Bone marrow (tissue), 2 donors: ENCODE data around the gene STK32C.

Source experiments
- DNase-seq, 2 donors: peaks; one replicate each; lab custom pipeline; 2025; lab: John Stamatoyannopoulos, UW

The STK32C gene

DNA sequence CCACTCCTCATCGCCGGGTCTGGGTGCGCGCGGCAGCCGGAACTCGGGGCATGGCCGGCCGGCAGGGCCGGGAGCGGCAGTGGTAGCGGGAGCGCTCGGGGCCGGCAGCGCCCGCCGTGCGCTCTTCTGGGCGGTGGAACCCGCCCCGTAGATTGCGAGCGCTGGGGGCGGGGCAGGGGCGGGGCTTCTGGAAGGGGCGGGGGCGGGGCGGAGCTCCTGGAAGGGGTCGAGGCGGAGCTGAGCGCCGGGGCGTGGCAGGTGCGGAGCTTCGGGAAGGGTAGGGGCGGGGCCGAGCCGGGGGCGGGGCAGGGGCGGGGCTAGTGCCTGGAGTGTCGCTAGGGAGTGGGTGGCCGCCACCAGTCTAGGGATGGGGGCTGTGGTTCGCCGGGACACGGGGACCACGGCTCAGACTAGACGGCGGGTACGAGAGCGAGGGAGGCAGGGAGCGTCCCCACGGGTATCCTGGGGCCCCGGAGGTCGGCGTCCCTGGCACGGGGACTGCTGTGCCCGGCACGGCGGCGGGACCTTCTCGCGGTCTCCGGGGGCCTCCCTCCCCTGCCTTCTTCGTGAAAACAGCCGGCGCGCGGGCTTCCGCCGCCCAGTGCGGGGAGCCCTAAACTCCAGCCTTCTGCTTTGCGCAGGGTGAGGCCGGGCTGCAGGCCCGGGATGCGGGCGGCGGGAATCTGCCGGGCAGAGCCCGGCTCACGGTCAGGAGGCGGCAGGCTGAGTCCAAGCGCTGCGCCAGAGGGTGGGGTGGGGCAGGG, at the start of gene STK32C:
Gene STK32C (minus strand): TSS at position 128 of the 764 bp plus-strand sequence. CDS start 117 bp downstream, at position 11.
- peak; percentile 90 to 93 for DNase-seq

DNA sequence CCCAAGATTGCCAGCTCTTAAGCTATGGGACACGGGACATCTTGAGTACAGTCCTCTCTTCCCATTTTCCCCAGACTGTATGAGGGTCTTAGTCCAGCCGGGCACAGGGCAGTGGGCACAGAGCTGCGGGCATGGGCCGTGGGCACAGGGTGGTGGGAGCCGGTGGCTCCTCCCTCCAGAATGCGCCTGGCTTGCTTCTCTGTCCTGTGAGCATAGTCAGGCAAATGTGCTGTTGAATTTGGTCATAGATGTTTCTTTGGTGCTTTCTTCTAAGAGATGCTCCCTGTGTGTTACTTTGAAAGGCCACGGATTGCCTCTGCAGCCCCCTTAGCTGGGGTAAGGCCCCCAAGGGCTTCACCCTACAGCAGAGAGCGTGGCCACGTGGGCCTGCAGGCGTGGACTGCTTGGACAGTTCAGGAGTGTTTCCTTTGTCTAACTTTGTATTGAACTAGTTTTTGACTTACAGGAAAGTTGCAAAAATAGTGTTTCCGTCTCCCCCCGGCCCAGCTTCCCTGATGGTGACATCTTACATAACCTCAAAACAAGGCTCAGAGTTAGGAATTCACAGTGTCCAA, 49.0 kb upstream of the STK32C start:
- no peak for DNase-seq

DNA sequence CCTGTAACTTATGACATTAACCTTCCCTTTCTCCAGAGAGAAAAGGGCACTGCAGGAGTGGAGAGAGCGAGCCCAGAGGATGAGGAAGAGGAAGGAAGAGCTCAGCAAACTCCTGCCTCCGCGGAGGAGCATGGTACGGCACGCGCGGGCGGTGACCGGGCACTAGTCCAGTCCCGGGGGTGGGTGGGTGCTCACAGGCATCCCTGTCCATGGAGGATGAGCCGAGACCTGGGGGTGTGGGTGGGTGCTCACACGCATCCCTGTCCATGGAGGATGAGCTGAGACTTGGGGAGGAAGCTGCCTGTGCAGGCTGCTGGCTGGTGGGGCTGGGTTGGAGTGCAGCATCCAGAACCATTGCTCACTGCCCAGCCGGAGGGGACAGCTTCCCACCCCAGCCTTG, 48.0 kb upstream of the STK32C start:
- no peak for DNase-seq

DNA sequence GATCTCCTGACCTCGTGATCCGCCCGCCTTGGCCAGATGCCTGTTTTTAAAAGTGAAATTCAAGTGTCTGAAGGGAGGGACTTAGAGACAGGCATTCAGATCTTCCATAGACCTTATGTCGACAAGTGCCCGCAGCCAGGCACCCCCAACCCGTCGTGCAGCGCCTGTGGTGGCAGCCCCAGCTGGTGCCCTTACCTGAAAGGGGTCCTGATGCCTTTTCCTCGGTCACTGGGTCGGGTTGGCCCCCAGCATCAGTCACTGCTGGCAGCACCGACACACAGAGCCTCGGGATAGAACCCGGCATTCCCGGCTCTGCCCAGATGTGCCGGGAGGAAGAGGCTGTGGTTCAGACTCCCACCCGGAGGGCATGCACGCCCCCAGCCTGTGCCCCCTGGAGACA, 47.5 kb upstream of the STK32C start:
- no peak for DNase-seq

DNA sequence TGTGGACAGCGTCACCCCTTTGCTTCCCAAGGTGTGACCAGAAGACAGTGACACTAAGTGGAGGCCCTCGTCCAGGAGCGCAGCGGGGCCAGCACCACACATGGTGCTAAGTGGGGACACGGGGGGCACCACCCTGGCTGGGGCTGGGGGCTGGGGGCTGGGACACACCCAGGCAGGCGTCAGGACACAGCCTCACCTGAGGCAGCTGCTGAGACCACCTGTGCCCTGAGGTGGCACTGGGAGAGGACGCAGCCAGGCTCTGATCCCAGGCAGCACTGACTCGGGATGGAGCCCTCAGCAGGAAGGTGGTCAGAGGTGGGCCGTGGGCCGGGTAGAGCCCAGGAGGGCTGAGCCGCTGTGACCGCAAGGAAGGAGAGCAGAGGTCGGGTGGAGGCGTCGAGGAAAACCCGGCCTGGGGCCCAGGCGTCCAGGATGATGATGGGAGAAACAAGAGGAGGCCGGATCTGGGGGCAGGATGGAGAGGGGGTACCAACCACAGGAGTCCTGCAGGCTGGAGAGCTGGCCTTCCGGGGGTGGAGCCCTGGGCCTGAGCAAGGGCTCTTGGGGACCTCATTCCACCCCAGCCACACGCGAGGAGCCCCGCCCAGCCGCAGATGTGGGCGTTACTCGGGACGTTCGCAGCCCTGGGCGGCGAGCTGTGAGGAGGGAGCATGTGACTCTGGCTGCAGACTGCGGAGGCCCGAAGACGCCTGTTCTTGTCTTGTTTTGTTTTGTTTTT, 46.8 kb upstream of the STK32C start:
- no peak for DNase-seq

DNA sequence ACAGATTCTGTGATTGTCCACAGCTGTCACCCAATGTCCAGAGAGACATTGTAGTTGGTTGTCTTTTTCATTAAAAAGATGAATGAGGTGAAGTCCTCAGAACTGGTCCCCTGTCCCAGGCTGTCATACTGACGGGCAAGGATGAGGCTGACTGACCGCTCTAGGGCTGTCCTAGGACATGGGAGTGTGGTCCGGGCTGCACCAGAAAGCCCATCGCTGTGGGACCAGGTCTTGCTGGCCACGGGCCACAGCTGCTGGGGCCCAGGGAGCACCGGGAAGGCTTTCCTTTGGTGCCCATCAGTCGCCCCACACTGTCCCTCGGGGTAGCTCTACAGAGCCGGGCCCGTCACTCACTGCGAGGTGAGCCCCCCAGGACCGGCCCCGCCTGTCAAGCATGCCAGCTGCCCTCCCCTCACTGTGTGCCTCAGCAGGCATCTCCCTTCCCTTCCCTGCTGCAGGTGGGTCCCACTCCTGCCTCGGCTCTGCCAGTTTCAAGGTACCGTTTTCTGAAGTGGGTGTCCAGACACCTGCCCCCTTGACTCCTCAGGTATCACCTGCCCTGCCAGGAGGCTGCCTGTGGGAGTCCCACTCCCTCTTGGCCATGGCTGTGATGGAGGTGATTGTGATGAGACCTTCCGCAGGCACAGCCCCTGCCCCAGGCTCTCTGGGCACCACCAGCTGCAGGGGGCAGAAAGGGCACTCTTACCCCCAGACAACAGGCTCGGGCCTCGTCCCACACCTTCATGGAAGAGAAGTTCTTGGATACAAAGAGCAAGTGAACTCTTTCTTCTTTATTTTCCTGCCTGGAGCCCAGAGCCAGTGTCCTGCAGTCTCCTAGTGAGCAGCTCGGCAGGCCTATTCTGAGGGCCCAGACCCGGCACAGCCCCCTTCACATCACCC, 46.0 kb upstream of the STK32C start:
- DNase-seq = no peak

DNA sequence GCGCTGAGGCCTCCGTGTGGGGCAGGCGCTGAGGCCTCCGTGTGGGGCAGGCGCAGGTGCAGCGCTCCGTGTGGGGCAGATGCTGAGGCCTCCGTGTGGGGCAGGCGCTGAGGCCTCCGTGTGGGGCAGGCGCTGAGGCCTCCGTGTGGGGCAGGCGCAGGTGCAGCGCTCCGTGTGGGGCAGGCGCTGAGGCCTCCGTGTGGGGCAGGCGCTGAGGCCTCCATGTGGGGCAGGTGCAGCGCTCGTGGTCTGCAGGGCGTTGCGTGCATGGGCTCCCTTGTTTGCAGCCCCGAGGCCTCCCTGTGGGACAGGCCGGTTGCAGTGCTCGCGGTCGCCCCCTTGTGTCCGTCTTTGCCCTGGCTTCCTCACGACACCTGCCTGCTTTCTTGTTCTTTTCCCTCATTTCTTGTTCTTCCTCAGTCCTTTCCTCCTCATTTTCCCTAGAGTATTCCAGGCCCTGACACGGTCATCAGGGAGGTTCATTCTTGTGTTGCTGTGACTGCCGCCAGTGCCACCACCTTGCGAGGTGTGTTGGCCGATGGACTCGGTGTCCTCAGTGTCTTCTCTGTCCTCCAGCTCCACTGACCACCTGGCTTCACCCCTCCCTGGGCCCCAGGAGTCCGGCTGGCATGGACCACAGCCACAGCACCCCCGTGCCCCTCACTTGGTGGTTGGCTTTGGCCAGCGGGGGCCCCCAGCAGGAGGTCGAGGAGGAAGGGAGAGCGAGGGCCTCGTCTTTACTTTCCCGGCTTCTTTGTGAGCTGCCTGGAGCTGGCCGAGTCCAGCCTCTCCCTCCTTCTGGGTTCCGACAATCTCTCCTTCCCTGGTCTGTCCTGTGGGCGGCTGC, 44.9 kb upstream of the STK32C start:
- DNase-seq = peak; percentile 36 to 38

DNA sequence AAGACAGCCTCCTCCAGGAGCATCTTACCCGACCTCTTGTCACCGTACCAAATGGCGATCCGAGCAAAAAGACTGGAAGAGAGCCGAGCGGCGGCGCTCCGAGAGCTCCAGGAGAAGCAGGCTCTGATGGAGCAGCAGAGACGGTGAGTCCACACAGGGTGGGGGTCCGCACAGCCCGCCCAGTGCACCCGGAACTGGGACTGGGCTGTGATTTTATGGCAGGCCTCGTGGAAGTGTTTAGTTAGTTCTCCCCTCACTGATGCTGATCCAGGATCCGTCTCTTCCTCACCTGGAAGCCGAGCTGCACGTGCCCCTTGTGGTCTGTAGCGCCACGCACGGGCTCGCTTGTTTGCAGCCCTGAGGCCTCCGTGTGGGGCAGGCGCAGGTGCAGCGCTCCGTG, 43.9 kb upstream of the STK32C start:
- no peak for DNase-seq

DNA sequence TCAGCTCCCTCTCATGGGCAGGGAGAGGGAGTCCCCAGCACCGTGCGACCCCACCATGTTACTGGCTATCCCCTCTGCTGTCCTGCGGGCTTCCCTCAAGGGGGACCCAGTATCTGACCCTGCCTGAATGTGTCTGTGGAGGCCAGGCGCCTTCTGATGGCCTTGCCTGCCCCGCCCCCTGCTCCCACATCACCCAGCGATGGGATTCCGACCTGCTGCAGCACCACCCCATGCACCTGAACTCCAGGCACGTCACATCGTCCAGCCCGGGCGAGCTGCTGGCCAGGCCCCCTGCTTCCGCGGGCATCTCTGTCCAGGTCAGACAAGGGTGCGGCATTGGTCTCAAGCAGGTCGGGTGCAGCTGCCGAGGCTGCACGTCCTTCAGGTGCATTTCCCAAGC, 43.2 kb upstream of the STK32C start:
- DNase-seq = no peak

DNA sequence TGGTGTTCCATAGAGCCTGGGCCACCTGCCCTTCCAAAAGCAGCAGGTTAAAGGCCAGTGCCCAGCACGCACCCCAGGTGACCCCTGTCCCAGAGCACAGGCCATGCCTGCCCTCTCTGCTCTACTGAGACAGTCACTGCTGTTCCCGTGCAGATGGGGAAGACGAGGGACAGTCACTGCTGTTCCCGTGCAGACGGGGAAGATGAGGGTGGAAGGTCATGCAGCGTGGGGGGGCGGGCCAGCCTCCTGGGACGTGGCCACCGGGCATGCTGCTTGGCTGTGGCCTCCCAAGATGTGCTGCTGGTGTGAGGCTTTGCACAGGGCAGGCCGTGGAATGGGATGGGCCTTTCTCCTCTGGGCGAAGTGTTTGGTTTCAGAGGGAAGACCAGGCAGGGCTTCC, 42.6 kb upstream of the STK32C start:
- DNase-seq = no peak

DNA sequence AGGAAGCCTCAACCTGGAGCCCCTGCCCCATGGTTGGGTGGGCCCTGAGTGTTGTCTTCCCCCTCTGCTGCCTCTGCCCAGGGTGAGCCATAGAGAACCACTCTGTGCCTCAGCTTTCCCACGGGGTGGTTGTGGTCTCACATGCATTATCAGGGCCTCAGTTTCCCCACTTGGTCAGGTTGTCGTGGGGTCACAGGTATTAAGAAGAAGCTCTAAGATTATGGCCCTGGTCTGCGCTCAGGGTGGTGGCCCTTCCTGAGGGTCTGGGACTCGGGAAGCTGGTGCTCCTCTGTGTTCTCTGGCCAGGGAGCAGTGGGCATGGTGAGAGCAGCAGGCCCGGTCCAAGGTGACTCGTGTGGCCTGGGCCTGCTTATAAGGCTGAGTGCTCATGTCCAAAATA, 42.0 kb upstream of the STK32C start:
- DNase-seq = no peak

DNA sequence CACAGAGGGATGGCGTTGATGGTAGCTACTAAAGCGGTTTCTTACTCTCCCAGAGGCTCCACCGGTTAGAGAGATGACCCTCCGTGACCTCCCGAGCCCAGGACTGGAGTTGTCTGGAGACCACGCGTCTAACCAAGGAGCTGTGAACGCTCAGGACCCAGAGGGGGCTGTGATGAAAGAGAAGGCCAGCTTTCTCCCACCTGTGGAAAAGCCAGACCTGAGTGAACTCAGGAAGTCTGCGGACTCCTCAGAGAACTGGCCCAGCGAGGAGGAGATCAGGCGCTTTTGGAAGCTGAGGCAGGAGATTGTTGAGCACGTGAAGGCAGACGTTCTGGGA, 40.1 kb upstream of the STK32C start:
- no peak for DNase-seq

DNA sequence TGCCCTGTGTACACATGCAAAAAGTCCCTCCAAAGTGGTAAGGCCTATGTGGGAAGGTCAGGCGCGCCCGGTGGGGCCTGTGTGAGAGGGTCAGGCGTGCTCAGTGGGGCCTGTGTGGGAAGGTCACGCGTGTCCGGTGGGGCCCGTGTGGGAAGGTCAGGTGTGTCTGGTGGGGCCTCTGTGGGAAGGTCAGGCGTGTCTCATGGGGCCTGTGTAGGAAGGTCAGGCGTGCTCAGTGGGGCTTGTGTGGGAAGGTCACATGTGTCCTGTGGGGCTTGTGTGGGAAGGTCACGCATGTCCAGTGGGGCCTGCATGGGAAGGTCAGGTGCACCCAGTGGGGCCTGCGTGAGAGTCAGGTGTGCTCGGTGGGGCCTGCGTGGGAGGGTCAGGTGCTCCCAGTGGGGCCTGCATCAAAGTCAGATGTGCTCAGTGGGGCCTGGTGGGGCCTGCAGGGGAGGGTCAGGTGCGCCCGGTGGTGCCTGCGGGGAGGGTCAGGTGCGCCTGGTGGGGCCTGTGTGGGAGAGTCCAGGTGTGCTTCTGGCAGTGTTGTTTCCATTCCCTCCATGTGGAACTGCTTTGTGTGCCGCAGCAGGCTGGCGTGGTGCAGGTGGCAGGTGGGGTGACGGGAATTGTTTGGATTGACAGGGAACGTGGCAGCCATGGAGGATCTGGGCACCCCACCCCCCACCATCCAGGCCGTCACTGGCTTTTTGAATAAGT, 39.6 kb upstream of the STK32C start:
- no peak for DNase-seq

DNA sequence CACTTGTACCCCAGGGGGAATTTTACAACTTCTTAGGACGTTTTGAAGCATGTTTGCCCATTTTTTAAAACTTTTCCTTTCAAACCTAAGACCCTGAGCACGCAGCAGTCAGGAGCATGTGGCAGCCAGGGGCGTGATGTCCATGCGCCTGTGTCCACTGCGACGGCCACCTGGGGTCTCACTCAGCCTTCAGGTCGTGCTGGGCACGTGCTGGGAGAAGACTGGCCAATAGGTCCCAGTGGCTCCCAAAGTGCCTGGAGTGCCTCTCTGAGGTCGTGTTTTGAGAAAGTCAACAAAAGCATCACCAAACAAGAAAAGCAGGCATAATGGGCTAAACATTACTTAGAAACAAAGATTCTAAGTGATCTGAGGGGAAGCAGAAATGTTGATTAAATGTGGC, 39.1 kb upstream of the STK32C start:
- no peak for DNase-seq

DNA sequence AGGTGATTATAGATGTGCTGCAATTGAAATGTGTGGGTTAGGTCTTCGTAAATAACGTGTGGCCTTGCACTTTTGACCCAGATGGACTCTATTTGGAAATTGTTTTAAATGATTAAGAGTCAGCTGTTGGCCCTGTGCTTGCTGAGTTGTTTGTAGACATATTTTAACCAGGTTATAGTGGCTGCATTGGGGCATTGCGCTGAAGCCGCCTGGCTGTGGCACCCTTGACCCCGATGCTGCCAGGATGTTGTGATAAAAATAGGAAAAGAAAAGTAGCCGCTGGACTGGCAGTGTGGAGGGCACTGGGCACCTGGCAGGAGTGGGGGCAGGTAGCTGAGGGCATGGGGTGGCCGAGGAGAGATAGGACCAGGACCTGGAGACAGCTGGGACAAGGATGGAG, 37.6 kb upstream of the STK32C start:
- no peak for DNase-seq

DNA sequence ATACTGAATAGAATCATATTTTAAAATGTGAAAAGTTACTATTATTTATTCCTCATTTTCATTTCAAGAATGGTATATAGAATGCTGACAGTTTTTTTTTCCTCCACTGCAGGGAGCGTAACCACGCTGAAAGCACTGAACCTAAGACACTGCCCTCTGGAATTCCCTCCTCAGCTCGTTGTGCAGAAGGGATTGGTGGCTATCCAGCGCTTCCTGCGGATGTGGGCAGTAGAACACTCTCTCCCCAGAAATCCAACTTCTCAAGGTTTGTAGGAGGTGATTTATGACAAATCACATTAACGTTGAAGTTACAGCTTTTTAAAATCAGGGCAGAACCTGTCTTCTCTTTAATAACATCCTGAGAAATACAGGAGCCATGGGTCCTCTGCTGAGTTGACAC, 36.6 kb upstream of the STK32C start:
- no peak for DNase-seq

DNA sequence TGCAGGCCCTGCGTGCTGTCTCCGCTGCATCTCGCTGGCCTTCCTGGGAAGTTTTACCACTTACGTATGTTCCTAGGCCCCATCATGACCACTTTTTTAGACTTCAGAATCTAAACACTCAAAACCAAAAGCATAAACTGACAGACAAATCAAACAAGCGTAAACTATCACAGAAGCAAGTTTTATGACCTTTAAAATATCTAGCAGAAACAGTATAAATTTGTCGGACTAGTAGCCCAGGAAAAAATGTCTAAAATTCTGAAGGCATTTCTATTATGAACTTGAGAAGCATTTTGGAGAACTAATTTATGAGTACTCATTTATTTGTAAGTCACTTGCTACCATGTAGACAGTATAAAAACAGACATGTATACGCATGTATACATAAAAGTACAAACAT, 34.8 kb upstream of the STK32C start:
- no peak for DNase-seq

DNA sequence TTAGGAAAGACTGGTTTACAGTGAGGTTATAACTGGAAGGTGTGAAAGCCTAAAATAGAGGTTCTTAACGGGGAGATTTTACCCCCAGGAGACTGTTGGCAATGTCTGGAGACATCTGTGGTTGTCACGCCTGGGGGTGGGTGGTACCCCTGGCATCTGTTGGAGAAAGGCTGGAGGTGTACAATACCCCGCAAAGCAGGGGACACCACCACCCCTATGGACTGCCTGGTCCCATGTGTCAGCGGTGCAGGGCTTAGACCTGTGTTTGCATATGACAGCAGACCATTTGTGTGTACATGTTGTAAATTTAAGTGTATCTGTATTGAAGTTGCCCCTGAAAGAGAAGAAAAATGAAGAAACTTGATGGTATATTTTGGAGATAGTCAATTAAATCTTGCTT, 34.0 kb upstream of the STK32C start:
- DNase-seq = no peak

DNA sequence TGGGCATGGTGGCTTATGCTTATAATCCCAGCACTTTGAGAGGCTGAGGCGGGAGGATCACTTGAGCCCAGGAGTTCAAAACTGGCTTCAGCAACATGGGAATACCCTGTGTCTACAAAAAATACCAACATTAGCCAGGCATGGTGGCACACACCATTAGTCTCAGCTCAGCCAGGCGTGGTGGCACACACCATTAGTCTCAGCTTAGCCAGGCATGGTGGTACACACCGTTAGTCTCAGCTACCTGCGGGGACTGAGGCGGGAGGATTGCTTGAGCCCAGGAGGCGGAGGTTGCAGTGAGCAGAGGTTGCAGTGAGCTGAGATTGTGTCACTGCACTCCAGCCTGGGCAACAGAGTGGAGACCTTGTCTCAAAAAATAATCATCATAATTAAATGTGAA, 33.3 kb upstream of the STK32C start:
- DNase-seq = no peak

DNA sequence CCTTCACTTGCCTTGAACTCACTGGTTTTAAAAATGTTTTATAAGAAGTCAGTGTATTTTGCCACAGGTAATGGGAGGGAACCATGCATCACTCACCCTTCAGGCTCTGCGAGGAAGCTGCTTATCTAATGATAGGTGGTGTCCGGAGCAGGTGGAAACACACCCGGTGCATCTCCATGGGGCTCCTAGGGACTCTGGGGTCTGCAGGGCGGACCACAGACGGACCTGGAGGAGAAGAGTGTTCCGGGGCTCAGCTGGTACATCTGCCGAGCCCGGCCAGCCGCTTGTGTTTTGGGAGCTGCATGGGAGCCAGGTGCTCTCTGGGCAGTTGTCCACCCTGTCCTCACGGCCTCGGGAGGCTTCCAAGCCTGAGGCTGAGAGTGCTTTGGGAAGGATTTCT, 31.5 kb upstream of the STK32C start:
- no peak for DNase-seq

DNA sequence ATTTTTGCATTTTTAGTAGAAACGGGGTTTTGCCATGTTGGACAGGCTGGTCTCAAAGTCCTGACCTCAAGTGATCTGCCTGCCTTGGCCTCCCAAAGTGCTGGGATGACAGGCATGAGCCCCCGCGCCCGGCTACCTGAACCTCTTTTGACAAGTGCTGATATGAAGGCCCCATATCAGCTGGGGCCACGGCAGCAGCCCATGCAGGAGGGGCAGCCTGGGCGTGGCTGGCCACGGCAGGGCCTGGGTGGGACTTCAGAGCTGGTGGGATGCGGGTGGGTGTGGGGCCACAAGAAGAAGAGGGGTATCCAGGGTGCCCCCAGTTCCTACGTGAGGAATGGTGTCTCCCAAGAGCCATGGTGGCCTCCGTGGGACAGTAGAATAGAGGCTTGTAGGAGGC, 31.1 kb upstream of the STK32C start:
- DNase-seq = no peak
